ENCODE data around the gene SQSTM1. TPM values are rescaled to one million over a fixed set of nuclear protein-coding genes. Genes with fewer than 3 reads are reported as not detected.

Gene SQSTM1
- polyA plus RNA-seq, 1 of the 3 experiments (the other 2 are of a cell fraction), result 181 TPM

GRCh38 chr5:179830818-179831468 is 10.2 kb downstream of the SQSTM1 start (continued):
- no peak for TF ChIP-seq NFIC (IDR thresholded peaks at IDR 0.05; ENCODE audit: borderline replicate concordance)
- no peak for TF ChIP-seq CTCF (IDR thresholded peaks at IDR 0.05)
- no peak for TF ChIP-seq USF2 (IDR thresholded peaks at IDR 0.05; ENCODE audit: borderline replicate concordance, low read depth, low read length)

GRCh38 chr5:179832039-179832745 is 11.5 kb downstream of the SQSTM1 start:
- Histone ChIP-seq H3F3A (replicated peaks; ENCODE audit: insufficient read depth) (peaks cover 46% of the 10 kb centered on the region), H3K9ac (no peak overlapping the region), H3K9me3 (no peaks in the 10 kb centered on the region), H3K4me2 (no peak overlapping the region), H3K36me3 (replicated peaks in 1 of 2; ENCODE audit: control insufficient read depth in 1 of 2, insufficient read depth in 2 of 2, low read length in 1 of 2) (peaks cover 66 to 78% of the 10 kb centered on the region in 2 experiments), H3K27ac (ENCODE audit: low read depth in 2 of 2, low read length in 1 of 2) (no peak overlapping the region), H3K9me2 (no peaks in the 10 kb centered on the region), H3K27me3 (ENCODE audit: insufficient read depth) (no peaks in the 10 kb centered on the region), H3K79me2 (ENCODE audit: insufficient read depth) (peaks cover 32% of the 10 kb centered on the region), H3K4me1 (ENCODE audit: control insufficient read depth in 1 of 2, insufficient read depth in 2 of 2, low read depth in 1 of 2, low read length in 1 of 2) (no peaks in the 10 kb centered on the region; a peak in 1 of 4 replicates), H4K20me1 (ENCODE audit: insufficient read depth) (peaks cover 57% of the 10 kb centered on the region), H3K4me3 (ENCODE audit: low read depth in 2 of 2, low read length in 1 of 2) (no peak overlapping the region), H2AFZ (ENCODE audit: low read depth) (no peak overlapping the region)
- TF ChIP-seq ZBTB33 (IDR thresholded peaks at IDR 0.05; ENCODE audit: borderline replicate concordance, low read depth) (no peak), RXRA (IDR thresholded peaks at IDR 0.05; ENCODE audit: borderline replicate concordance, low read depth) (no peak), FOXJ3 (CRISPR knock-in tag; IDR thresholded peaks at IDR 0.05) (no peak), USF1 (IDR thresholded peaks at IDR 0.05; ENCODE audit: borderline replicate concordance, low read depth) (no peak), IRF3 (IDR thresholded peaks at IDR 0.05; ENCODE audit: low read depth, low read length) (no peak), NRF1 (IDR thresholded peaks at IDR 0.05; ENCODE audit: low read depth, low read length) (no peak), EP300 (IDR thresholded peaks at IDR 0.05; ENCODE audit: borderline replicate concordance in 1 of 2, low read depth in 1 of 2, low read length in 1 of 2) (no peak), MXI1 (IDR thresholded peaks at IDR 0.05; ENCODE audit: low read depth, low read length) (no peak), YY1 (IDR thresholded peaks at IDR 0.05; ENCODE audit: low read depth) (no peak)
- POLR2A ChIA-PET, result interaction anchor here (0.6 to 1.1 kb wide), 2 partner anchors 9 to 46 kb away, joined by 3 to 4 read pairs; no protein-coding TSS in a partner anchor
- WGBS (ENCODE audit: low lambda C conversion rate), result 93% methylated on average over 16 of the region's 20 CpGs
- CTCF ChIA-PET, result interaction anchor here (1.4 kb wide), 1 partner anchor 30 kb away, joined by 4 read pairs; no protein-coding TSS in a partner anchor
- no peak for DNase-seq

Data from SK-N-SH (cell line).